HG03097 (cell line): ENCODE results near the gene TPCN1.

Experiments used
- ATAC-seq: cut with Tn5 transposase; IDR thresholded peaks from one replicate; pipeline ENCODE4 v1.9.1; 2021; ENCODE audit not compliant: unreplicated experiment, low FRiP score

The TPCN1 gene

DNA sequence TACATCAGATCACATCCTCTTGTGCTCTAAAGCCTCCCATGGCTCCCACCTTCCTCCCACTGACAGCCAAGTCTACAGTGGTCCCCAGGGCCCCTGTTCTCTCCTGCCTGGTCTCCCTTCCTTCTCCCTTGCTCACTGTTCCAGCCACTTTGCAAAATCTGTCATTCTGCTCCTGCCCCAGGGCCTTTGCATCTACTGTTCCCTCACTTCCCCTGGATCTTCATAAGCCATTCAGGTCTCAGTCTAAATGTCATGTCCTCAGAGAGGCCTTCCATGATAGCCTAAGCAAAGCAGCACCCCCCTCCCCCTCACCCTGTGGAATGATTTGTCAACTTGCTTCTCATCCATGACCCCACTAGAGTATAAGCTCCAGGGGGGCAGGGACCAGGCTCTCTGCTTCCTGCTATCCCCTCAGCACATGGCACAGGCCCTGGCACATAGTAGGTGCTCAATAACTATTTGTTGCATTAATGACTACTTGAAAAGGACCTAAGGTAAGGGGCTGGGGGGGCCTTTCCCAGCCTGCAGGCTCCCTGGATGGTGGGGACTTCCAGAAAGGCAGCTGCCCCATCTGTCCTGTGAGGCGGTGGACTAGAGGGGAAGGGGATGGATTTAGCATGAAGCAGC, 108.6 kb downstream of the TPCN1 start:
- no peak for ATAC-seq

DNA sequence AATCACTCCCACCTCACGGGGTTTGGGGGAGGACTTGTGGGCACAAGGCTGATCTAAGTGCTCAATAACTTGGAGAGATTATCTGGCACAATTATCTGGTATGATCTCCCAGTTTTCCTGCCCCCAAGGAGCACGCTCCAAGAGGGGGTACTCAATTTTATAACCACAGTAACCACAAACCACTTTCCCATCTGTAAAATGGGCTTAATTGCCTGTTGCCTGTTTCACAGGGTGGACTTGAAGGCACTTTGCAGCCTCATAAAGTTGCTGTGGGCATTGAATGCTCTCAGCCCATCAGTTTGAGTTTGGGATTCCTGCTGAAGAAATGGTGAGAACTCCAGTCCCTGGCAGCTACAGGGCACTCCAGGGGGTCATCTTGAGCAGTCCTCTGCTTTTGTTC, 109.2 kb downstream of the TPCN1 start:
- ATAC-seq: no peak

DNA sequence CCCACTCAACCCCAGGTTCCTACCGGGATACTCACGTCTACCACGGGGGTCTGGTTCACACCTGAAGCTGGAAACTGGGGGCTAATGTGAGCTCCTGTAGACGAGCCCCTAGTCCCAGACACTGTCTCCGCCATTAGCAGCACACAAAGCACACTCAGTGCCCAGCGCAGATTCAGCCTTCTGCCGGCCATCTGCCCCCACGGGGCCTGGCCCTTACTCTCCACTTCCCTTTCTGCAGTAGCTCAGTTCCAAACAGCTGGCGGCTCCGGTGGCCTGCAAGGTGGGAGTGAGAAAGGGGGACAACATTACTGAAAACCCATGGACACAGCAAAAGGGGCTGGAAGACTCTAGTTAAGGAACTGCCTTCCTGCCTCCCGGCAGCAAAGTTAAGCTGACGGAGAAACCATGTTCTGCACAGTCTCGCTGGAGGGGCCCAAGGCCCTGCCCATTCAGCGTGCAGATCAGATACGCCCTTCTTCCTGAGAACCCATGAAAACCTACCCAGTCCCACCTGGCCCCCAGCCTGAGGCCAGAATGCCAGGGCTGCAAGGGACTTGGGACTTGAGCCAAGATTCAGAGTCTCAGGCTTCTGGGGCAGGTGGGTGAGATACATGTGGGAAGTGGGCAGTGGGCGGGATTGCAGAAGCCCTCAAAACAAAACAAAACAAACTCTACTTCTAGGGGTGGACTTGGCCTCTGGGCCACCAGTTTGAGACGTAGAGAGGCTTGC, 111.6 kb downstream of the TPCN1 start:
- no peak for ATAC-seq

DNA sequence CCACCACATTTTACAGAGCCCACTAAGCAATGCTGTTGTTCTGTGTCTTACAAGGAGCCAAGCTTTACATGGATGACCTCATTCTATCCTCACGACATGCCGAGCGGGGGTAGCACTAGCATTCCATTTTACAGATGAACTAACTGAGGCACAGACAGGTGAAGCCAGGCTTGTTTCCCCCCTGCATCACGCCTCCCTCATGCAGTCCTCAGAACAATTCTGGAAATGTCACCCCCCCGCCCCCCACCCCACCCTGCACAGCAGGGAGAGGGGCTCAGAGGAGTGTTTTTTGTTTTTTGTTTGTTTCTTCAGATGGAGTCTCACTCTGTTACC, 112.1 kb downstream of the TPCN1 start:
- no peak for ATAC-seq

DNA sequence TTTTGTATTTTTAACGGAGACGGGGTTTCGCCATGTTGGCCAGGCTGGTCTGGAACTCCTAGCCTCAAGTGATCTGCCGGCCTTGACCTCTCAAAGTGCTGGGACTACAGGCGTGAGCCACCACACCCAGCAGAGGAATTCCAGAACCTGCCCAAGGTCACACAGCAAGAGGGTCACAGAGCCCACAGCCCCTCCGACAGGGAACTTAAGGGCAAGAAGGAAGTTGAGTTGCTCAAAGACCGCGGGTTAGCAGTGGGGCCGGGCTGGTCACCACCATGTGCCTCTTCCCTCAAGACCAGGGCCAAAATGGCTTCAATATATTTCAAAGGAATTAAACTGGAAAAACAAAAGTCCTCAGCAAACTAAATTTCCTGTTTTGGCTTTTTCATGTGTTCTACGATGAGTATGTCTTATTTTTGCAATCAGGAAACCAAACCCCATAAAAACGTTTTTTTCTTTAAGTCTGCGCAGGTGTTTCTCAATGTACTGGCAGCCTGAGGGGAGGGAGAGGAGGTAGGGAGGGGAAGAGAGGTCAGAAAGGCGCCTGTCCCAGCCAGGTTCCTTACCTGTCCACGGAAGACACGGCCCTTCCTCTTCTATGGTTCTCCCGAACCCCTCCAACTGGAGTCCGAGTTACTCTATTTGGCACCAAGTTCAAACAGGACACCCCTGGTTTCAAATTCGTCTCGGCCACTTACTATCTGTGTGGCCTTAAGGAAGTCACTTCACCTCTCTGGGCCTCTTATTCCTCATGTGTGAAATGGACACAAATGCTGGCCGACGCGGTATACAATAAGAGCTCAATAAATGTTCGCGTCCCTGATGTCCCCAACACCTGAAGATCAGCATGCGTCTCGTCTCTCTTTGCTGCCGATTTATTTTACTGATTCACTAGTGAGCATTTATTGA, 112.9 kb downstream of the TPCN1 start:
- ATAC-seq: no peak

DNA sequence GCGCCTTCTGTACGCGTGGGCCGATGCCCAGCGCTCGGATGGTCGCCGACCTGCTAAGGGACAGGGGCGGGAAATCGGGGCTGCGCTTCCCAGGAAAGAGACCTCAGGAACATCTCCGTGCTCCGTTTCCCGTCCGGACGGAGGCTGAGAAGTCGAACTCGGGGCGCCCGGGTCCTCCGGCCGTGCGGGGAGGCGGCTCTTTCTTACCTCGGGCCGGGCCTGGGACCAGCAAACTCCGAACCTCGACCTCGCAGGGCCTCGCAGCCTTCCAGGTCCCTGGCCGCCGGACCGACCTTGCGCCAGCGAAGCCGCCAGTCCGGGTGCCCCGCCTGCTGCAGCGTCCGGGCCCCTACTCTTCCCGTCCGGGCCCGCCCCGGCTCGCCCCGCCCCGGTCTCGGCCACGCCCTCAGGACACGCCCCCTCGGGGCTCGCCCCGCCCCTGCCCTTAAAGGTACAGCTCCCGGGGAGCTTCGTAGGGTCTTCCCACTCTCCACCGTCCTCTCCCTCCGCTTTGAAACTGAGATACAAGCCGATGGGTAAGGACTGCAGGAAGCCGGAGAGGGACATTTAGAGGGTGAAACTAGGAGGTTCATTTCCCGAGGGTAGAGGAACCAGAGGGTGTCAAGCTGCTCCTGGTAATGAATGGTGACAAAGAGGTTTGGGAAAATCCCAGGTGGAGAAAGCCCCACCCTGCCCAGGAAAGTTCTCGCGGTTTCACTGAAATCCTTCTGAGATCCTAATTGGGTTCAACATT, 113.7 kb downstream of the TPCN1 start, which contains the start of gene SLC8B1:
Gene SLC8B1, minus strand, starts transcription at position 324 of the 754 bp plus-strand sequence. CDS start 2,231 bp downstream, outside the sequence.
- peak; percentile 93 for ATAC-seq

DNA sequence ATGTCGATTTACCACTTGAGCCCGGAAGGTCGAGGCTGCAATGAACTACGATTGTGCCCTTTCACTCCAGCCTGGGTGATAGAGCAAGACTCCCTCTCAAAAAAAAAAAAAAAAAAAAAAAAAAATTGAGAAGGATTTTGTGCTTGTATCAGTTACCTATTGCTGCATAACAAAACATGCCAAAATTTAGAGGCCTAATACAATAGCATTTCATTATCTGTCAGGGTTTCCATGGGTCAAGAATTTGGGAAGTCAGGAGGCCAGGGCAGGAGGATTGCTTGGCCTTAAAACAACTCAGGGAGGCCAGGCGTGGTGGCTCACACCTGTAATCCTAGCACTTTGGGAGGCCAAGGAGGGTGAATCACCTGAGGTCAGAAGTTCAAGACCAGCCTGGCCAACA, 118.3 kb downstream of the TPCN1 start:
- no peak for ATAC-seq

DNA sequence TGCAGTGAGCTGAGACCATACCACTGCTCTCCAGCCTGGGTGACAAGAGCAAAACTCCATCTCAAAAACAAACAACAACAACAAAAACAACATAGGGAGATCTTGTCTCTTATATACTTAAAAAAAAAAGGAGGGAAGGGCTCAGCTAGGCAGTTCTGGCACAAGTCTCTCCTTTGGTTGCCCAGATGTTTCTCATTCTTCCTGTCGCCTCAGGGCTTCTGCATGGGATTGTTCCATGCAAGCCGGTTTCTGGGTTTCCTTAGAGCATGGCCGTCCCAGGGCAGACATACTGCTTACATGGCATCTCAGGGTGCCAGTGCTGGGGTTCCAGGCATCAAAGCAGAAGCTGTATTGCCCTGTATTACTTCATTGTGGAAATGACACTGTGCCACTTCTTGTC, 118.8 kb downstream of the TPCN1 start:
- ATAC-seq: no peak

DNA sequence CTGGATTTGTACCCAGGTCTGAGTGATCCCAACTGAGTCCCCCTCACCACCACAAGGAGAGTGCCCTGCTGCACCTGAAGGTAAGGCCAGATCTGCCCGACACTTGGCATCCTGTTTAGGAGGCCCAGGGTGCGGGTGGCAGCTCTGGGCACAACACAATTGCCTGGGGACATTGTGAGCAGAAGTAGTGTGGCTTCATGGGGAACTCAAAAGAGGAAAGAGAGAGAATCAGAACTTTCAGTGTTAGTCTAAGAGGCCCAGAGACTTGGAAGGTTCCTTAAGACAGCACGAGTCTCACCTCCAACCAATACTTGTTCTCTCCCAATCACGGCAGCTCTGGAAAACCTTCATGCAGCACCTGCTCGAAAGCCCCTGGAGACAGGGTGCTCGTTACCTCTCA, 120.3 kb downstream of the TPCN1 start:
- no peak for ATAC-seq

DNA sequence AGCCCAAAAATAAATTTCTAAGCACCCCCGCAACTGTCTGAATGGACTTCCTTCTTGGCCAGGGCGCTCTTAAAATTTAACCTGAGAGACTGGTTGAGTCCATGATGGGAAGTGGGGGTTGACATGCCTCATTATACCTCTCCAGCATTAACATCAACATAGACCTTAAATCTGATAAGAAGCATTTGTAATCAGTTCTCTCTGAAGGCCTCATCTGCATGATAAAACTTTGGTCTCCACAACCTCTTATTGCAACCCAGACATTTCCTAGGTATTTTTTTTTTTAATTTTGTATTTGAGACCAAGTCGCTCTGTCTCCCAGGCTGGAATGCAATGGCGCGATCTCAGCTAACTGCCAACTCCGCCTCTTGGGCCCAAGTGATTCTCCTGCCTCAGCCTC, 124.1 kb downstream of the TPCN1 start:
- ATAC-seq: no peak

DNA sequence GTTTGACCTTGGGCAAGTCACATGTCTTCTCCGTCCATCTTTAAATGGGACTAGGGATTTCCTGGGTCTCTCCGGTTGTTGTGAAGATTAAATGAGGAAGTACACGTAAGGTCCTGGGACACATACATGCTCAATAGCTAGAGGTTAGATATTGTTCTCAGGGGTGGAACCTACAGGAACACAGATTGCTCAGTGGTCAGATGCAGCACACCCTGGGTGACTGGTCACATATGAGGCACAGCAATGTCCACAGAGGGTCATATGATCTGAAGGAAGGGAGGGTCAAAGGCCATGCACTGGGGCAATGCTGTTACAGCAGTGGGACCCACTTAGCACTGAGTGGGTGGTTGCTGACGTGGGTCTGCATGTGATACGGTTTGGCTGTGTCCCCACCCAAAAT, 125.1 kb downstream of the TPCN1 start:
- no peak for ATAC-seq

DNA sequence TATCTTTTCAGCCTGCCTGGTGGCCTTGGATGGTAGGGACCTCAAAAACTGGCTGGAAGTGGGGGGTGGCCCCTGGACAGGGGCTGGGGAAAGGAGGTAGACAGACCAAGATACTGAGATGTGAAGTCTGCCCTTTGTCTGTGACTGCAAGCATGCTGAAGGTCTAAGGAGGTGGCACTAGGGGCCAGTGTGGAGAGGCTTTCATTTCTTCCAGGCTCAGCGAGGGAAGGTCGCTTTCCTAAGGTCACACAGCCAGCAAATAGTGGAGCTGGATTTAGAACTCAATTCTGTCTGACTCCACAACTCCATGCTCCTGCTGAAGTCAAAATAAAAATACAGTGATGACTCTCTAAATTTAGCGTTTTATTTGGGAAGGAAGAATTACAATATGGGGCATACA, 125.8 kb downstream of the TPCN1 start:
- no peak for ATAC-seq

DNA sequence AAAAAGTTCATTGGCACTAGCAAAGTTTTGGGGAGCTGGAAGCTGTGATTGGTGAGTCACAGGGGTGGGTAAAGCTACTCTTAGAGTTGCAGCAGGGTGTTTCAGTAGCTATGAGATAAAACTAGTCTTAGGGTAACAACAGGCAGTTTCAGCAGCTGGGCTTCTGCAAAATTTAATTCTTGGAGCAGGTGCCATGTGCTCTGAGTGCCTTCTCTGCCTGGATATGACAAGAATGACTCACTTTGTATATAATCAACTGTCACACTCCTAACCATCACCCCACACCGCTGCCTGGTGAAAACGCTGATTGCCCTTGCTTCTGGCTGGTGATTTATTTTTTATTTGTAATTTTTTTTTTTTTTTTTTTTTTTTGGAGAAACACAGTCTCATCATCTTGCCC, 126.6 kb downstream of the TPCN1 start:
- ATAC-seq: no peak
